ENCODE results near the gene TGFB2.

TGFB2 gene

DNA sequence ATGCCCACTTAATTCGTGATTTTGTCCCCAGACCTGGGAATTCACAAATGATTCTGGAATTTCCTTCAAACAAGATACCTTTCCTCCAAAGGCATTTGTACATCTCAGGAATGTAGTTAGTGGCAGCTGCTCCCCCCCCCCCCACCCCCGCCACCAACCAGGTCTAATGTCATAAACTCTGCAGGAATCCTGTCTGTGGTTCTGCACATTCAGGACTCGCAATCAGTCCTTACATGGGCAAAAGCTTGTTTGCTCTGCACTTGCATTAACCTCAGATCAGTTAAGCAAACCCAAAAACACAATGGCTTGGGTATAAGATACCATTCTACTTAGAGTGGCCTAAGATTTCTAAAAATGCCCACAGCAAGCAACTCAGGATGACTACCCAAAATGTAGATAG lies 143.8 kb downstream of the TGFB2 start:
- DNase-seq (ENCODE audit: low read depth), result no peak

DNA sequence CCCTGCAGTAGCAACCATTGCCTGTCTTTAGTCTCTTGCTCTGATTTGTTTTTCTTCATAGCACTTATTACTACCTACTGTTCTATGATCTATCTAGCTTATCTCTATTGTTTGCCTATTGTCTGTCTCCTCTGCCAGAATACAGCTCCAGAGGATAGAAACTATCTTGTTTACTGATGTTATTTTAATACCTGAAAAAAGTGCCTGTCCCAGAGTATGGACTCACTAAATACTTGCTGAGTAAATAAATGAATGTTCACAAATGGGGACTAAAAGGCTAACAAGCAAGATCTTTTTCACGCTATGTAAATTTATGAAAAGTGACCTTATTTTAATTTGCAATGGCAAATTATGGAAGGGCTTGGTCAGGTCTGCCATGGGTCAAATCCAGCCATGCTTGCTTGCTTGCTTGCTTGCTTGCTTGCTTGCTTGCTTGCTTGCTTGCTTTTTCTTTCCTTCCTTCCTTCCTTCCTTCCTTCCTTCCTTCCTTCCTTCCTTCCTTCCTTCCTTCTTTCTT lies 145.3 kb downstream of the TGFB2 start:
- no peak for DNase-seq (ENCODE audit: low read depth)

DNA sequence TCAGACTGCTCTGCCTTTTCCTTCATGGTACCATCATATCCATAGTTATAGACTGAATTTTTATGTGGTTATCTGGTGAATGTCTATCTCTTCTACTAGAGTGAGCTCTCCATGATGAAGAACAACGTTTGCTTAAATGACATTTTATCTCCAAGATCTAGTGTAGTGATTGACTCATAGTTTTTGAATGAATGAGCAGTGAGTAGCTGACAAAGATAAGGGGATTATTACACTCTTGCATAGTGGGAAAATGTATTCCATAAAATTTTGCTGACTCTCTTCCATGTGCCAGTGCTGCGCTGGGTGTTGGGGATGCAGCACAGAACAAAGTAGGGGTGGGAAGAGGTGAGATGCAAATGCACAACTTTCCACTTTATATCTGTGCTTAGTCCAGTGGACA lies 147.7 kb downstream of the TGFB2 start:
- no peak for DNase-seq (ENCODE audit: low read depth)

DNA sequence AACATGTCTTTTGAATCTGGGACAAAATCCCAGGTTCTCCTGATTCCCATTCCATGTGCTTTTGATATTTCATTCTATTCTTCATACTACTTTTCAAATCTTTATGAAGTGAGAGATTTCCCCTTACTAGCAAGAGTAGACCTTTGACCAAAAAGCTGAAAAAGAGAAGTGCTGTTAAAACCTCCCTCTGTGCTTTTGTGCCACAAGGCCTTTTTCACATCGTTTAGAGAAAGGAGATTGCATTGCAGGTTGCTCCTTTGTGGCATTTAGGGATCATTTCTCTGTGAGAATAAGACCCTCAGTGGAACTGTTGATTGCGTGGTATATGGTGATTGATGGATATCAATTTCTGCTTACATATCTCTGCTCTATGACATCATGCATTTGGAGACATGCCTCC lies 148.8 kb downstream of the TGFB2 start:
- no peak for DNase-seq (ENCODE audit: low read depth)

Measured in T follicular helper cell (primary cell).